ENCODE data around the gene PPFIA2. TPM values are rescaled to one million over a fixed set of nuclear protein-coding genes. Genes with fewer than 3 reads are reported as not detected.
A peak's percentile ranks its signal among the peaks of the same experiment; 100 is the strongest.

The PPFIA2 gene
- total RNA-seq (2011; cell fraction: chromatin; rRNA removed; ENCODE audit: low replicate concordance), result not detected in 2 replicates
- not detected in 2 replicates for total RNA-seq (2011; cell fraction: nucleolus; rRNA removed)
- not detected in 2 replicates for total RNA-seq (2011; cell fraction: nucleoplasm; rRNA removed)
- total RNA-seq (2014; rRNA removed) (not detected in 2 replicates), total RNA-seq (2014; rRNA removed; fragmentation: Illumina TruSeq; extraction: Trizol) (not detected in 2 replicates), total RNA-seq (2015; rRNA removed; fragmentation: Illumina TruSeq; extraction: Trizol) (not detected in 2 replicates), total RNA-seq (2021) (not detected in 2 replicates), polyA plus RNA-seq (2011; rRNA removed) (not detected in 2 replicates), polyA plus RNA-seq (2014; fragmentation: Illumina TruSeq; extraction: Trizol) (not detected in 2 replicates), polyA plus RNA-seq (2014; fragmentation: Nextera tagmentation; extraction: Ambion mirVana) (not detected), polyA plus RNA-seq (2014; rRNA removed) (not detected in 2 replicates), polyA minus RNA-seq (2011; rRNA and poly(A)+ RNA removed) (not detected in 2 replicates), Bru-seq, nascent RNA (percentile 14 among the genes with signal in this experiment), BruChase-seq, experiment 1, labeled RNA remaining after a 2-hour chase (percentile 12 among the genes with signal in this experiment), BruChase-seq, experiment 2, labeled RNA remaining after a 6-hour chase (percentile 15 among the genes with signal in this experiment)
- not detected in 2 replicates for polyA plus RNA-seq (2011; cell fraction: cytosol; rRNA removed)
- not detected in 2 replicates for polyA plus RNA-seq (2011; cell fraction: nucleus; rRNA removed)
- polyA plus RNA-seq (2012), result not detected in 2 replicates
- not detected in 2 replicates for polyA minus RNA-seq (2011; cell fraction: cytosol; rRNA and poly(A)+ RNA removed)
- polyA minus RNA-seq (2011; cell fraction: nucleus; rRNA and poly(A)+ RNA removed), result not detected in 2 replicates
- long read RNA-seq, experiment 1, result 0 reads
- long read RNA-seq, experiment 2, result 0 reads
- long read RNA-seq, experiment 3, result 0 reads

GRCh38 chr12:81759190-81760051 lies at the start of gene PPFIA2:
PPFIA2 (minus strand) TSS chr12:81759350.
- Histone ChIP-seq H3K27me3 (ENCODE audit: control insufficient read depth in 2 of 2, insufficient read depth in 2 of 2, low read length in 2 of 2) (no peaks in the 10 kb centered on the region), H3K4me3 (no peak within 1 kb of the TSS), H3K9me1 (ENCODE audit: control insufficient read depth, insufficient read depth, low read length) (no peaks in the 10 kb centered on the region), H2AFZ (ENCODE audit: low read depth, low read length) (no peak within 1 kb of the TSS), H4K20me1 (replicated peaks; ENCODE audit: control insufficient read depth, insufficient read depth, low read length) (no peaks in the 10 kb centered on the region), H3K9ac (ENCODE audit: insufficient read depth in 1 of 2, low read depth in 2 of 2, low read length in 2 of 2) (no peak within 1 kb of the TSS), H3K4me1 (replicated peaks in 1 of 2; ENCODE audit: control insufficient read depth in 2 of 2, insufficient read depth in 2 of 2, low read length in 2 of 2) (no peaks in the 10 kb centered on the region), H3K79me2 (ENCODE audit: control insufficient read depth, insufficient read depth, low read length) (no peaks in the 10 kb centered on the region), H3K36me3 (ENCODE audit: control insufficient read depth, insufficient read depth, low read length) (no peaks in the 10 kb centered on the region), H3K9me3 (replicated peaks; ENCODE audit: control insufficient read depth, insufficient read depth, low read depth, low read length) (no peaks in the 10 kb centered on the region), H3K27ac (ENCODE audit: extremely low read depth, low read depth, low read length) (no peak within 1 kb of the TSS), H3K4me2 (ENCODE audit: insufficient read depth, low read length) (no peak within 1 kb of the TSS)
- WGBS (ENCODE audit: insufficient coverage, low coverage, missing lambda C conversion rate), result under 1% methylated on average over 28 of the region's 34 CpGs
- POLR2A ChIA-PET, result no interaction called here
- no peak for ATAC-seq
- CTCF ChIA-PET (ENCODE audit: low intra/inter-chr PET ratio), result no interaction called here
- intact Hi-C loops (cut with micrococcal nuclease) (no loop called here), in situ Hi-C loops (cut with MboI) (no loop called here)
- BruUV-seq (replicated peaks), result no TSS peak
- no peak for FAIRE-seq
- DNase-seq (ENCODE audit: extremely low read depth in 1 of 4, low spot score in 3 of 4), result no peak
- TF ChIP-seq ZBTB2 (IDR thresholded peaks at IDR 0.05) (no peak), RFX1 (IDR thresholded peaks at IDR 0.05) (no peak), FOXP4 (CRISPR knock-in tag; IDR thresholded peaks at IDR 0.05; ENCODE audit: borderline replicate concordance) (no peak), TFE3 (CRISPR knock-in tag; IDR thresholded peaks at IDR 0.05) (no peak), GMEB1 (CRISPR knock-in tag; IDR thresholded peaks at IDR 0.05) (no peak), ZNF253 (CRISPR knock-in tag; conservative IDR thresholded peaks at IDR 0.05) (no peak), SP2 (IDR thresholded peaks at IDR 0.05; ENCODE audit: extremely low read depth, low read depth, low read length, poor library complexity, severe bottlenecking) (no peak), NBN (IDR thresholded peaks at IDR 0.05; ENCODE audit: low read depth) (no peak), RNF2 (IDR thresholded peaks at IDR 0.05) (no peak), BCOR (IDR thresholded peaks at IDR 0.05) (no peak), CREB1 (IDR thresholded peaks at IDR 0.05) (no peak), CREB1 (CRISPR knock-in tag; IDR thresholded peaks at IDR 0.05) (no peak)
